ENCODE measurements around the gene SH3RF2.

Gene SH3RF2

DNA sequence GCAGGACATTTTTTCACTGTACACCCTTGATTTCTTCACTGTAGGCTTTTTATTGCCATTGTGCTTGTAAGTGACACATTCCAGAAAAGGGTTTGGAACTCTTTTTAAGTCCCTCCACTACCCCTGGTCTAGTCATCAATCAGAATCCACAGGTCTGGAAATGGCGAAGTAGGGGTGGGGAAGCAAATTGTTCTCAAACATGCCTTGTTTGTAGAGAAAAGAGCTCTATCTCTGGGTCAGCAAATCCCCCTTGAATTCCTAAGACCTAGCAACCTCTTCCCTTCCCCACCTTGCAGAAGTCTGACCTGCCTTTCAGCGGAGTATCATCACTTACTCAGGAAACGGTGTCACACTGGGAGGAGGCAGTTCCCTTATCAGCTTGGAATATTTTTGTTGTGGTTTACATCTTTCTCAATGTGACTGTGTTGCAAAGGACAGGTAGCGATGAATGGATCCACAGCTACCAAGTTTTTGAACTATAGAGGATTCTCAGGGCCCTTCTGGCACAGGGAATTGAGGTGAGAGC is 3.2 kb downstream of the SH3RF2 start:
- peak overlapping the region; percentile 50; the same call in 1 of the 2 replicates for H3K4me3 ChIP-seq (ENCODE audit: low read depth, low read length)
- no peaks in the 10 kb centered on the region for H3K36me3 ChIP-seq (ENCODE audit: control insufficient read depth, insufficient read depth, low read length)
- H3K4me1 ChIP-seq (ENCODE audit: control insufficient read depth, insufficient read depth, low read length), result peaks cover 47% of the 10 kb centered on the region
- H3K27me3 ChIP-seq (ENCODE audit: control insufficient read depth, insufficient read depth, low read length), result no peaks in the 10 kb centered on the region
- no peak overlapping the region for H3K27ac ChIP-seq (ENCODE audit: low read depth, low read length)
- H3K9me3 ChIP-seq (ENCODE audit: control insufficient read depth, insufficient read depth, low read depth, low read length), result no peaks in the 10 kb centered on the region
- H3K9ac ChIP-seq (ENCODE audit: low read length), result no peak overlapping the region

DNA sequence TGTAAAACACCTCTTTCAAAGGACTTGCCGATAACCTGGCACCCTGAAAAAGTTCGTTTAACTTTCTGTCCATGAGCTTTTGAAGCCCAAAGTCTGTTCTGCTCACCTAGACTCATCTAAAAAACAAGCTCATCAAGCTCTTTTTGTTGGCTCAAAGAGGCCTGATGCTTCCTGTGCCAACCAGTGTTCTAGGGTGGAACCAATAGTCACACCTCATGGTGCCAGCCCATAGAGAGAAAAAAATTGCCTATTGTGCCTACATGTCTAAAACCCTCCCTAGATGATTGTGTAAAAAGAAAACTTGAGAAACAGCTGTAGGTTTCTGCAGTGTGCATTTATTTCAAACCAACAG is 4.7 kb downstream of the SH3RF2 start:
- H3K9me3 ChIP-seq (ENCODE audit: control insufficient read depth, insufficient read depth, low read depth, low read length), result no peaks in the 10 kb centered on the region

DNA sequence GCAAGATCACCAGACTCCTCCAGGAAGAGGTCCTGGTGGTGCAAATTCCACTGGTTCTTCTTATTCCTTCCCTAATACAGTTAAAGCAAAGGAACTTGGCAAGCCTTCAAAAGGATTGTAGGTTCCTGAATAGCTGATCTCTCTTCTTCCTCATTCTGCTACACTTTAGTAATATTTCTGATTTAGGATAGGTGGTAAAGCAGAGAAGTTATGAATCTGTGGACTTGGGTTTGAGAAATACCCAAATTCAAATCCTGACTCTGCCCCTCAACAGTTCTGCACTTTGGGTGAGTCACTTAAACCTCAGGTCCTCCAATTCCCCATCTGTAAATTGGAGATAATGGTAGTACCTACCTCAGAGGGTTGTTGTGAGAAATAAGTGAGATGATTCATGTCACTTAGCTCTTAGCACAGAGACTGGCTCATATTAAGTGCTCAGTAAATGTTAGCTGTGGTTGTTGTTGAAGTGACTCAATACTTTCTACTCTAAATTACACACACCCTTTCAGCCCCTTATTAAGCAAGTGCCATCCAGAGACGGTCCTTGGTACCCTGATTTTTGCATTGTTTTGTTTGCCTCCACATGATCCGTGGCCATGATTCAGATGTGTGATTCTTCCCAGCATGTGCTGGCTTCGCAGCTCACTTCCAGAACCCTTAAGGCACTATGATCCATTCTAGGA is 5.2 kb downstream of the SH3RF2 start:
- Histone ChIP-seq H3K4me1 (ENCODE audit: control insufficient read depth, insufficient read depth, low read length) (peaks cover 46% of the 10 kb centered on the region), H3K4me3 (ENCODE audit: low read depth, low read length) (no peak overlapping the region), H3K9ac (ENCODE audit: low read length) (no peak overlapping the region), H3K27ac (ENCODE audit: low read depth, low read length) (no peak overlapping the region), H3K27me3 (ENCODE audit: control insufficient read depth, insufficient read depth, low read length) (no peaks in the 10 kb centered on the region), H3K9me3 (ENCODE audit: control insufficient read depth, insufficient read depth, low read depth, low read length) (no peaks in the 10 kb centered on the region), H3K36me3 (ENCODE audit: control insufficient read depth, insufficient read depth, low read length) (no peaks in the 10 kb centered on the region)

More for the DNA sequence above, 4.7 kb downstream of the SH3RF2 start:
- no peak overlapping the region for H3K4me3 ChIP-seq (ENCODE audit: low read depth, low read length)
- H3K36me3 ChIP-seq (ENCODE audit: control insufficient read depth, insufficient read depth, low read length), result no peaks in the 10 kb centered on the region
- no peaks in the 10 kb centered on the region for H3K27me3 ChIP-seq (ENCODE audit: control insufficient read depth, insufficient read depth, low read length)
- H3K9ac ChIP-seq (ENCODE audit: low read length), result no peak overlapping the region
- H3K27ac ChIP-seq (ENCODE audit: low read depth, low read length), result no peak overlapping the region
- H3K4me1 ChIP-seq (ENCODE audit: control insufficient read depth, insufficient read depth, low read length), result peaks cover 44% of the 10 kb centered on the region

DNA sequence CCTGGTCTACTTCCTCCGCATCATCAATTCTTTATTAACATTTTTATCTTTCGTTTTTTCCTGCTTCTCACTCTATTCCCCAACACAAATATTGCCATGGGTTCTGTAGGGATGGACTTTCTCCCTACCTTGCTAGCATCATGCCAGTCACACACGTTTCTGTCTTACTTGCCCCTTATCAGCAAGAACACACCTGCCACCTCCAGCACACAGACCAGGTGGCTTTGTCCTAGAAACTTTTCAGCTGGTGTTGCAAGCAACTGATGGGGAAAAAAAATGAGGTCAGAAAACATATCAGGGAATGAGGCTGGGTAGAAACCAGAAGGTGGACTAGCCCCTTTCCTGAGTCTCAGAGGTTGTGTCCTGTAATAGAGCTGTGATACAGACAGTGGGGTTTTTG is 5.8 kb downstream of the SH3RF2 start:
- H3K27me3 ChIP-seq (ENCODE audit: control insufficient read depth, insufficient read depth, low read length), result no peaks in the 10 kb centered on the region
- H3K4me3 ChIP-seq (ENCODE audit: low read depth, low read length), result no peak overlapping the region
- no peak overlapping the region for H3K27ac ChIP-seq (ENCODE audit: low read depth, low read length)
- no peaks in the 10 kb centered on the region for H3K9me3 ChIP-seq (ENCODE audit: control insufficient read depth, insufficient read depth, low read depth, low read length)
- H3K36me3 ChIP-seq (ENCODE audit: control insufficient read depth, insufficient read depth, low read length), result no peaks in the 10 kb centered on the region
- H3K4me1 ChIP-seq (ENCODE audit: control insufficient read depth, insufficient read depth, low read length), result peaks cover 41% of the 10 kb centered on the region
- no peak overlapping the region for H3K9ac ChIP-seq (ENCODE audit: low read length)

DNA sequence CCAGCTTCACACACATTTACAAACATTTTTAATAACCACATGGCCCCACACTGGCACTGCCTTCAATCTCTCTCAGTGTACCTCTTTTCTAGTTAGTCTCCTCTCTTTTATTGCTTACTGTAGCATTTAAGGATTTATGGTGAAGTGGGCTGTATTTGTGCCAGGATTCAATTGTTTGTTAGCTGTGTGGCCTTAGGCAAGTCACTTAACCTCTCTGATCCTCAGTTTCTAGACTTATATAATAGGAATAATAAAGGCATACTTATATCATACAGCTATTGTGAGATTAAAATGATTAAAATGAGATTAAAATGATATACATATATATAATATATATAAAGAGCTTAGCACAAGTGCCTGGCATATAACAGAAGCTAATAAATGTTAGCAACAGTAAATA is 6.4 kb downstream of the SH3RF2 start:
- Histone ChIP-seq H3K9me3 (ENCODE audit: control insufficient read depth, insufficient read depth, low read depth, low read length) (no peaks in the 10 kb centered on the region), H3K9ac (ENCODE audit: low read length) (no peak overlapping the region), H3K4me3 (ENCODE audit: low read depth, low read length) (no peak overlapping the region), H3K4me1 (ENCODE audit: control insufficient read depth, insufficient read depth, low read length) (peaks cover 36% of the 10 kb centered on the region), H3K27ac (ENCODE audit: low read depth, low read length) (no peak overlapping the region), H3K27me3 (ENCODE audit: control insufficient read depth, insufficient read depth, low read length) (no peaks in the 10 kb centered on the region), H3K36me3 (ENCODE audit: control insufficient read depth, insufficient read depth, low read length) (no peaks in the 10 kb centered on the region)

GRCh38 chr5:145943674-145944121 is 7.3 kb downstream of the SH3RF2 start:
- Histone ChIP-seq H3K9ac (ENCODE audit: low read length) (no peak overlapping the region), H3K27ac (ENCODE audit: low read depth, low read length) (no peak overlapping the region), H3K4me3 (ENCODE audit: low read depth, low read length) (no peak overlapping the region), H3K9me3 (ENCODE audit: control insufficient read depth, insufficient read depth, low read depth, low read length) (no peaks in the 10 kb centered on the region), H3K4me1 (ENCODE audit: control insufficient read depth, insufficient read depth, low read length) (peaks cover 27% of the 10 kb centered on the region), H3K27me3 (ENCODE audit: control insufficient read depth, insufficient read depth, low read length) (no peaks in the 10 kb centered on the region), H3K36me3 (ENCODE audit: control insufficient read depth, insufficient read depth, low read length) (no peaks in the 10 kb centered on the region)

DNA sequence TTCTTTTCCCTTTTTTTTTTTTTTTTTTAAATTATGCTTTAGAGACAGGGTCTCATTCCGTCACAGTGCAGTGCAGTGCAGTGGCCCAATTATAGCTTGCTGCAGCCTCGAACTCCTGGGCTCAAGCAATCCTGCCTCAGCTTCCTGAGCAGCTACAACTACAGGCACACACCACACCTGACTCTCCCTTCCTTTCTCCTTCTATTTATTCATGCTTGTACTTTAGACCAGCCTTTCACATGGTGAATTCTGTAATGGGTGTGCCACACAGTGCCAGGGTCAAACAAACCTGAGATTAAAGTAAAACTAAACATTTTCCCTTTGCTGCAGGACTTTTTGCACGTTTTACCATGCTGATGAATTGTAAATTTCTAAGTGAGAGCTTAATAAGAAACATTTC is 8.0 kb downstream of the SH3RF2 start:
- no peaks in the 10 kb centered on the region for H3K36me3 ChIP-seq (ENCODE audit: control insufficient read depth, insufficient read depth, low read length)
- H3K4me1 ChIP-seq (ENCODE audit: control insufficient read depth, insufficient read depth, low read length), result peaks cover 27% of the 10 kb centered on the region
- H3K27ac ChIP-seq (ENCODE audit: low read depth, low read length), result no peak overlapping the region
- no peaks in the 10 kb centered on the region for H3K9me3 ChIP-seq (ENCODE audit: control insufficient read depth, insufficient read depth, low read depth, low read length)
- H3K4me3 ChIP-seq (ENCODE audit: low read depth, low read length), result no peak overlapping the region
- H3K27me3 ChIP-seq (ENCODE audit: control insufficient read depth, insufficient read depth, low read length), result no peaks in the 10 kb centered on the region
- H3K9ac ChIP-seq (ENCODE audit: low read length), result no peak overlapping the region

- Histone ChIP-seq H3K4me3 (ENCODE audit: low read depth, low read length) (no peak overlapping the region), H3K36me3 (ENCODE audit: control insufficient read depth, insufficient read depth, low read length) (no peaks in the 10 kb centered on the region), H3K9ac (ENCODE audit: low read length) (no peak overlapping the region), H3K27ac (ENCODE audit: low read depth, low read length) (no peak overlapping the region), H3K9me3 (ENCODE audit: control insufficient read depth, insufficient read depth, low read depth, low read length) (no peaks in the 10 kb centered on the region), H3K4me1 (ENCODE audit: control insufficient read depth, insufficient read depth, low read length) (peaks cover 22% of the 10 kb centered on the region), H3K27me3 (ENCODE audit: control insufficient read depth, insufficient read depth, low read length) (no peaks in the 10 kb centered on the region)
These were observed 9.3 kb downstream of the SH3RF2 start for GRCh38 chr5:145945620-145946111.

GRCh38 chr5:145946112-145946861 is 9.9 kb downstream of the SH3RF2 start:
- Histone ChIP-seq H3K9ac (ENCODE audit: low read length) (no peak overlapping the region), H3K4me1 (ENCODE audit: control insufficient read depth, insufficient read depth, low read length) (peaks cover 22% of the 10 kb centered on the region), H3K27ac (ENCODE audit: low read depth, low read length) (no peak overlapping the region)

DNA sequence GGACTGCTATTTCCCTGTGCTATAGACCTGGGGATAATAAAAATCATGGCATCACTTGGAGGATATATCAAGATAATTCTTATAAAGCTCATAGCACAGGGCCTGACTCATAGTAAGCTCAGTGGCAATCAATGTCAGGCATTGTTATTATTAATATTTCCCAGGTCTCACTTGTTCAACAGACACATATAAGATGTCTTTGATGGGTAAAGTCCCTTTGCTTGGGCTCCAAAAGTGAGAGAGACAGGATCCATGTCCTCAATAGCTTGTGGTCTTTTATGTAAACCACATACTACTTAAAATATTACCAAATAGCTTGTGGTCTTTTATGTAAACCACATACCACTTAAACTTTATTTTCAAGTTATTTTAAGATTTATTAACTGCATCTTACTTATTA is 11.2 kb downstream of the SH3RF2 start:
- Histone ChIP-seq H3K27ac (ENCODE audit: low read depth, low read length) (no peak overlapping the region), H3K9me3 (ENCODE audit: control insufficient read depth, insufficient read depth, low read depth, low read length) (no peaks in the 10 kb centered on the region), H3K27me3 (ENCODE audit: control insufficient read depth, insufficient read depth, low read length) (no peaks in the 10 kb centered on the region), H3K36me3 (ENCODE audit: control insufficient read depth, insufficient read depth, low read length) (no peaks in the 10 kb centered on the region), H3K4me3 (ENCODE audit: low read depth, low read length) (no peak overlapping the region), H3K4me1 (ENCODE audit: control insufficient read depth, insufficient read depth, low read length) (peaks cover 22% of the 10 kb centered on the region), H3K9ac (ENCODE audit: low read length) (no peak overlapping the region)

More at GRCh38 chr5:145946112-145946861, 9.9 kb downstream of the SH3RF2 start:
- no peaks in the 10 kb centered on the region for H3K27me3 ChIP-seq (ENCODE audit: control insufficient read depth, insufficient read depth, low read length)
- H3K4me3 ChIP-seq (ENCODE audit: low read depth, low read length), result no peak overlapping the region
- no peaks in the 10 kb centered on the region for H3K36me3 ChIP-seq (ENCODE audit: control insufficient read depth, insufficient read depth, low read length)
- no peaks in the 10 kb centered on the region for H3K9me3 ChIP-seq (ENCODE audit: control insufficient read depth, insufficient read depth, low read depth, low read length)

DNA sequence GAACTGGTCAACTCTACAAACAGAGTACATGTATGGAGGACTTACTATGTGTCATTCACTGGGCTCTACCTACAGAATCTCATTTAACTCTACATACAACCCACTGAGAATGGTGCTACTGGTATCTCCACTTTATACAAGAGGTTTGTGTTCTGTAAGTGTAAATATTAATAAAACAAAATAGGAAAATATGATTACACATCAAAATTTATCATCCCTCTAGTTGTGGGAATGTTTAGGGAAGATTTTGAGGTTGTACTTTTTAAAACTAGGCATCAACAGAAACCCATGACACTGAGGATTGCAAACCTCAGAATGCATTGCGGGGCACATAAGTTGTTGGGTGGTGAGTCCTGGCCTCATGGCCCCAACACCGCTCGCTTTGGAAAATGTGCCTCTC is 11.7 kb downstream of the SH3RF2 start:
- Histone ChIP-seq H3K4me3 (ENCODE audit: low read depth, low read length) (no peak overlapping the region), H3K36me3 (ENCODE audit: control insufficient read depth, insufficient read depth, low read length) (no peaks in the 10 kb centered on the region), H3K27me3 (ENCODE audit: control insufficient read depth, insufficient read depth, low read length) (no peaks in the 10 kb centered on the region), H3K9me3 (ENCODE audit: control insufficient read depth, insufficient read depth, low read depth, low read length) (no peaks in the 10 kb centered on the region), H3K9ac (ENCODE audit: low read length) (no peak overlapping the region), H3K4me1 (ENCODE audit: control insufficient read depth, insufficient read depth, low read length) (peaks cover 22% of the 10 kb centered on the region), H3K27ac (ENCODE audit: low read depth, low read length) (no peak overlapping the region)

Measured in HUES6 (cell line).